ENCODE results near the gene TWF2.

DNA sequence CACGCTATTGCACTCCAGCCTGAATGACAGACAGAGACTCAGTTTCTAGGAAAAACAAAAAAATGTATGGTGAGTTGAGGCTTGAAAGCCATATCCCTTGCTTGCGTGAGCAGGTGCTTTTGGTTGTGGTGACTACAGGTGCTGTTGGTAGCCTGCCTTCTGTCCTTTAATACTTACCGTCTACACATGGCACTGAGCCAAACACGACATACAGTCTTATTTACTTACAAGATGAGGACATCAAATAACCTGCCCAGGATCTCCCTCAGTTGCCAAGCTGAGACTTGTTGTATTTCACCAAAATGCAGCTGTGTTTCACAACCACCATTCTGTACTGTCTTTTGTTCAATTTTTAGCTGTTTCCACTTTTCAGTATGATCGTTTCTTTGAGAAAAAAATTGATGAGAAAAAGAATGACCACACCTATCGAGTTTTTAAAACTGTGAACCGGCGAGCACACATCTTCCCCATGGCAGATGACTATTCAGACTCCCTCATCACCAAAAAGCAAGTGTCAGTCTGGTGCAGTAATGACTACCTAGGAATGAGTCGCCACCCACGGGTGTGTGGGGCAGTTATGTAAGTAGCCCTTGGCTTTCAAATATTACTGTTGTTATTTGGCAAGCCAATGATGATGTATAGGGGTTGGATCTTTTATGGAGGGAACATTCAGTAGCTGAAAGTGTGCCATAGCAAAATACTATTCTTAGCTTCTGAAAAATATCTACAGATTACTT, 34.5 kb downstream of the TWF2 start:
- TF ChIP-seq TCF7 (IDR thresholded peaks at IDR 0.05; ENCODE audit: low read depth) (no peak), CTCF (CRISPR knock-in tag; IDR thresholded peaks at IDR 0.05) (no peak), CREB1 (IDR thresholded peaks at IDR 0.05) (no peak), CREB1 (CRISPR knock-in tag; IDR thresholded peaks at IDR 0.05) (0 out of 2 replicates have a peak, but pooled peaks have one; percentile 17), EZH2 (conservative IDR thresholded peaks at IDR 0.05; ENCODE audit: low read depth, low read length) (no peak), SOX13 (IDR thresholded peaks at IDR 0.05) (no peak), SOX13 (CRISPR knock-in tag; conservative IDR thresholded peaks at IDR 0.05 in 1 of 2, IDR thresholded peaks at IDR 0.05 in 1 of 2) (no peak), KDM1A (CRISPR knock-in tag; IDR thresholded peaks at IDR 0.05) (no peak), ZNF367 (CRISPR knock-in tag; IDR thresholded peaks at IDR 0.05; ENCODE audit: borderline replicate concordance) (no peak), SPEN (CRISPR knock-in tag; IDR thresholded peaks at IDR 0.05; ENCODE audit: low read depth) (no peak), TBP (CRISPR knock-in tag; IDR thresholded peaks at IDR 0.05) (no peak)
- TF ChIP-seq, protein P1, sequence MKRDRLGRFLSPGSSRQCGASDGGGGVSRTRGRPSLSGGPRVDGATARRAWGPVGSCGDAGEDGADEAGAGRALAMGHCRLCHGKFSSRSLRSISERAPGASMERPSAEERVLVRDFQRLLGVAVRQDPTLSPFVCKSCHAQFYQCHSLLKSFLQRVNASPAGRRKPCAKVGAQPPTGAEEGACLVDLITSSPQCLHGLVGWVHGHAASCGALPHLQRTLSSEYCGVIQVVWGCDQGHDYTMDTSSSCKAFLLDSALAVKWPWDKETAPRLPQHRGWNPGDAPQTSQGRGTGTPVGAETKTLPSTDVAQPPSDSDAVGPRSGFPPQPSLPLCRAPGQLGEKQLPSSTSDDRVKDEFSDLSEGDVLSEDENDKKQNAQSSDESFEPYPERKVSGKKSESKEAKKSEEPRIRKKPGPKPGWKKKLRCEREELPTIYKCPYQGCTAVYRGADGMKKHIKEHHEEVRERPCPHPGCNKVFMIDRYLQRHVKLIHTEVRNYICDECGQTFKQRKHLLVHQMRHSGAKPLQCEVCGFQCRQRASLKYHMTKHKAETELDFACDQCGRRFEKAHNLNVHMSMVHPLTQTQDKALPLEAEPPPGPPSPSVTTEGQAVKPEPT (CRISPR knock-in tag; IDR thresholded peaks at IDR 0.05; ENCODE audit: low read depth) = no peak
- TF ChIP-seq, protein P2, sequence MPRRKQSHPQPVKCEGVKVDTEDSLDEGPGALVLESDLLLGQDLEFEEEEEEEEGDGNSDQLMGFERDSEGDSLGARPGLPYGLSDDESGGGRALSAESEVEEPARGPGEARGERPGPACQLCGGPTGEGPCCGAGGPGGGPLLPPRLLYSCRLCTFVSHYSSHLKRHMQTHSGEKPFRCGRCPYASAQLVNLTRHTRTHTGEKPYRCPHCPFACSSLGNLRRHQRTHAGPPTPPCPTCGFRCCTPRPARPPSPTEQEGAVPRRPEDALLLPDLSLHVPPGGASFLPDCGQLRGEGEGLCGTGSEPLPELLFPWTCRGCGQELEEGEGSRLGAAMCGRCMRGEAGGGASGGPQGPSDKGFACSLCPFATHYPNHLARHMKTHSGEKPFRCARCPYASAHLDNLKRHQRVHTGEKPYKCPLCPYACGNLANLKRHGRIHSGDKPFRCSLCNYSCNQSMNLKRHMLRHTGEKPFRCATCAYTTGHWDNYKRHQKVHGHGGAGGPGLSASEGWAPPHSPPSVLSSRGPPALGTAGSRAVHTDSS (CRISPR knock-in tag; conservative IDR thresholded peaks at IDR 0.05) = no peak
